Fibroblast of skin of back (primary cell): ENCODE data around the gene KLHL30.

Source experiments
- DNase-seq: peaks from one replicate; pipeline ENCODE4 v3.0.0-alpha.2; 2013

The KLHL30 gene

GRCh38 chr2:238131761-238132462 lies 6.6 kb upstream of the KLHL30 start:
- DNase-seq, result no peak

- no peak for DNase-seq
These were observed 5.7 kb upstream of the KLHL30 start for GRCh38 chr2:238132463-238133450.

GRCh38 chr2:238133499-238134392 lies 4.7 kb upstream of the KLHL30 start:
- no peak for DNase-seq

- DNase-seq, result no peak
These were observed 4.1 kb upstream of the KLHL30 start for GRCh38 chr2:238134393-238134785.

GRCh38 chr2:238135601-238136150 lies 2.8 kb upstream of the KLHL30 start:
- no peak for DNase-seq

GRCh38 chr2:238136820-238137537 lies 1.5 kb upstream of the KLHL30 start:
- DNase-seq, result peak; percentile 41

- DNase-seq, result no peak
These were observed 583 bp upstream of the KLHL30 start for GRCh38 chr2:238137885-238138284.

- DNase-seq, result peak; percentile 31
These were observed 950 bp downstream of the KLHL30 start for GRCh38 chr2:238139196-238140039.

GRCh38 chr2:238140040-238140439 lies 1.6 kb downstream of the KLHL30 start:
- DNase-seq, result no peak

GRCh38 chr2:238140721-238141540 lies 2.5 kb downstream of the KLHL30 start:
- no peak for DNase-seq

- DNase-seq, result no peak
These were observed 3.3 kb downstream of the KLHL30 start for GRCh38 chr2:238141541-238142318.

- no peak for DNase-seq
These were observed 4.1 kb downstream of the KLHL30 start for GRCh38 chr2:238142382-238143205.

- DNase-seq, result peak; percentile 84
These were observed 4.9 kb downstream of the KLHL30 start for GRCh38 chr2:238143239-238143951.

- no peak for DNase-seq
These were observed 5.8 kb downstream of the KLHL30 start for GRCh38 chr2:238144262-238144661.

- DNase-seq, result no peak
These were observed 6.6 kb downstream of the KLHL30 start for GRCh38 chr2:238145046-238145445.

GRCh38 chr2:238145851-238146250 lies 7.4 kb downstream of the KLHL30 start:
- DNase-seq, result no peak

- DNase-seq, result no peak
These were observed 8.5 kb downstream of the KLHL30 start for GRCh38 chr2:238146884-238147544.
